SK-N-SH treated with all-trans-retinoic acid at 6 μM for 48 hours (cell line): ENCODE measurements around the gene ABCD2.

Experiments used
- ATAC-seq: fragments of 200-7000 bp; cut with Tn5 transposase; 3 replicates; pipeline ENCODE4 v1.9.1; 2020; ENCODE audit warnings: mild to moderate bottlenecking, moderate library complexity
- ARNTL ChIP-seq: fragments of 450-650 bp; formaldehyde crosslinking; IDR thresholded peaks from 2 replicates; pipeline ENCODE4 v1.5.0; 2020; ENCODE audit warnings: low read depth, mild to moderate bottlenecking, moderate library complexity, borderline replicate concordance
- BACH2 ChIP-seq: fragments of 250-450 bp; sonication (Bioruptor Pico); IDR thresholded peaks from 2 replicates; pipeline ENCODE4 v1.9.0; 2021; ENCODE audit warnings: mild to moderate bottlenecking, borderline replicate concordance
- CREB5 ChIP-seq: fragments of 250-450 bp; sonication (Bioruptor Pico); IDR thresholded peaks from 2 replicates; pipeline ENCODE4 v1.5.1; 2020; ENCODE audit warnings: low read depth, mild to moderate bottlenecking, moderate library complexity
- CSDC2 ChIP-seq: fragments of 250-450 bp; sonication (Bioruptor Pico); IDR thresholded peaks from 2 replicates; pipeline ENCODE4 v1.5.0; 2020; ENCODE audit warnings: mild to moderate bottlenecking, moderate library complexity
- CSRNP3 ChIP-seq: fragments of 250-450 bp; sonication (Bioruptor Pico); IDR thresholded peaks from 2 replicates; pipeline ENCODE4 v1.5.1; 2021; ENCODE audit warnings: mild to moderate bottlenecking, moderate library complexity
- ESRRG ChIP-seq: fragments of 250-450 bp; sonication (Bioruptor Pico); IDR thresholded peaks from 2 replicates; pipeline ENCODE4 v1.6.1; 2021; ENCODE audit warnings: mild to moderate bottlenecking
- GLIS3 ChIP-seq: fragments of 250-450 bp; sonication (Bioruptor Pico); IDR thresholded peaks from 2 replicates; pipeline ENCODE4 v1.5.0; 2020; ENCODE audit warnings: mild to moderate bottlenecking, moderate library complexity
- ISL1 ChIP-seq: fragments of 250-450 bp; sonication (Bioruptor Pico); IDR thresholded peaks from 2 replicates; pipeline ENCODE4 v2.1.2; 2022; ENCODE audit warnings: mild to moderate bottlenecking, moderate library complexity
- OSR1 ChIP-seq: fragments of 250-450 bp; sonication (Bioruptor Pico); IDR thresholded peaks from 2 replicates; pipeline ENCODE4 v1.8.0; 2022; ENCODE audit warnings: moderate library complexity, mild to moderate bottlenecking, inconsistent platforms
- PATZ1 ChIP-seq: fragments of 250-450 bp; sonication (Bioruptor Pico); IDR thresholded peaks from 2 replicates; pipeline ENCODE4 v1.8.0; 2020; ENCODE audit warnings: mild to moderate bottlenecking, moderate library complexity, borderline replicate concordance
- POU6F1 ChIP-seq: fragments of 250-450 bp; sonication (Bioruptor Pico); IDR thresholded peaks from 2 replicates; pipeline ENCODE4 v1.8.0; 2021; ENCODE audit warnings: low read depth, mild to moderate bottlenecking, moderate library complexity, borderline replicate concordance
- PPARA ChIP-seq: fragments of 250-450 bp; sonication (Bioruptor Pico); IDR thresholded peaks from 2 replicates; pipeline ENCODE4 v1.5.0; 2020; ENCODE audit warnings: mild to moderate bottlenecking, borderline replicate concordance
- RARB ChIP-seq: fragments of 250-450 bp; sonication (Bioruptor Pico); IDR thresholded peaks from 2 replicates; pipeline ENCODE4 v1.8.0; 2021; ENCODE audit warnings: mild to moderate bottlenecking, moderate library complexity
- TCF4 ChIP-seq: fragments of 250-450 bp; sonication (Bioruptor Pico); IDR thresholded peaks from 2 replicates; pipeline ENCODE4 v1.8.0; 2021; ENCODE audit warnings: mild to moderate bottlenecking, moderate library complexity, borderline replicate concordance
- TSHZ2 ChIP-seq: fragments of 250-450 bp; sonication (Bioruptor Pico); IDR thresholded peaks from 2 replicates; pipeline ENCODE4 v1.5.0; 2020; ENCODE audit warnings: mild to moderate bottlenecking, moderate library complexity
- ZC3H10 ChIP-seq: fragments of 250-450 bp; sonication (Bioruptor Pico); IDR thresholded peaks from 2 replicates; pipeline ENCODE4 v1.5.1; 2021; ENCODE audit warnings: mild to moderate bottlenecking, moderate library complexity
- ZFP3 ChIP-seq: fragments of 250-450 bp; sonication (Bioruptor Pico); IDR thresholded peaks from 2 replicates; pipeline ENCODE4 v1.5.0; 2020; ENCODE audit warnings: mild to moderate bottlenecking, moderate library complexity
- ZFP30 ChIP-seq: fragments of 450-650 bp; formaldehyde crosslinking; IDR thresholded peaks from 2 replicates; pipeline ENCODE4 v1.5.0; 2022; ENCODE audit warnings: mild to moderate bottlenecking, moderate library complexity
- ZNF565 ChIP-seq: fragments of 450-650 bp; formaldehyde crosslinking; conservative IDR thresholded peaks from 2 replicates; pipeline ENCODE4 v1.5.0; 2020; ENCODE audit warnings: low read depth, mild to moderate bottlenecking, moderate library complexity
- ZNF70 ChIP-seq: fragments of 450-650 bp; formaldehyde crosslinking; IDR thresholded peaks from 2 replicates; pipeline ENCODE4 v1.5.0; 2020; ENCODE audit warnings: mild to moderate bottlenecking, moderate library complexity
- ZNF8 ChIP-seq: fragments of 450-650 bp; formaldehyde crosslinking; IDR thresholded peaks from 2 replicates; pipeline ENCODE4 v1.5.0; 2020; ENCODE audit warnings: mild to moderate bottlenecking, moderate library complexity

ABCD2 gene

GRCh38 chr12:39638840-39639239 is 19.2 kb upstream of the ABCD2 start:
- no peak for ATAC-seq
- TF ChIP-seq ESRRG (CRISPR knock-in tag) = no peak
- TF ChIP-seq ZFP30 (CRISPR knock-in tag) = no peak
- no peak for TF ChIP-seq ISL1 (CRISPR knock-in tag)
- no peak for TF ChIP-seq ZNF8 (CRISPR knock-in tag)
- no peak for TF ChIP-seq TCF4
- no peak for TF ChIP-seq BACH2 (CRISPR knock-in tag)
- no peak for TF ChIP-seq CSRNP3 (CRISPR knock-in tag)
- no peak for TF ChIP-seq ZC3H10 (CRISPR knock-in tag)
- TF ChIP-seq ZFP3 (CRISPR knock-in tag) = no peak
- TF ChIP-seq GLIS3 (CRISPR knock-in tag) = no peak
- no peak for TF ChIP-seq RARB
- TF ChIP-seq ARNTL (CRISPR knock-in tag) = no peak
- no peak for TF ChIP-seq PPARA (CRISPR knock-in tag)
- TF ChIP-seq CREB5 (CRISPR knock-in tag) = no peak
- no peak for TF ChIP-seq CSDC2 (CRISPR knock-in tag)
- TF ChIP-seq ZNF70 (CRISPR knock-in tag) = no peak
- TF ChIP-seq POU6F1 (CRISPR knock-in tag) = no peak

GRCh38 chr12:39638178-39638577 is 18.6 kb upstream of the ABCD2 start:
- TF ChIP-seq PATZ1 (CRISPR knock-in tag) = no peak
- TF ChIP-seq ZNF8 (CRISPR knock-in tag) = no peak
- TF ChIP-seq ESRRG (CRISPR knock-in tag) = no peak
- no peak for TF ChIP-seq TSHZ2 (CRISPR knock-in tag)
- no peak for TF ChIP-seq BACH2 (CRISPR knock-in tag)
- TF ChIP-seq CSRNP3 (CRISPR knock-in tag) = no peak
- no peak for TF ChIP-seq ARNTL (CRISPR knock-in tag)
- TF ChIP-seq ZNF70 (CRISPR knock-in tag) = no peak
- TF ChIP-seq RARB = no peak
- no peak for TF ChIP-seq OSR1 (CRISPR knock-in tag)
- TF ChIP-seq PPARA (CRISPR knock-in tag) = no peak
- TF ChIP-seq CREB5 (CRISPR knock-in tag) = no peak
- TF ChIP-seq ZFP3 (CRISPR knock-in tag) = no peak
- no peak for TF ChIP-seq ZC3H10 (CRISPR knock-in tag)
- no peak for TF ChIP-seq ZNF565
- no peak for TF ChIP-seq CSDC2 (CRISPR knock-in tag)
- no peak for ATAC-seq
